Measurements from ENCODE around the gene FKBP7.

Gene FKBP7

GRCh38 chr2:178417916-178418315, 60.5 kb downstream of the FKBP7 start (continued):
- TF ChIP-seq PATZ1 (CRISPR knock-in tag; IDR thresholded peaks at IDR 0.05; ENCODE audit: borderline replicate concordance) (no peak), TSHZ2 (CRISPR knock-in tag; IDR thresholded peaks at IDR 0.05) (no peak), CSDC2 (CRISPR knock-in tag; IDR thresholded peaks at IDR 0.05) (no peak), ZFP30 (CRISPR knock-in tag; IDR thresholded peaks at IDR 0.05) (no peak), ZNF8 (CRISPR knock-in tag; IDR thresholded peaks at IDR 0.05) (no peak), CSRNP3 (CRISPR knock-in tag; IDR thresholded peaks at IDR 0.05) (no peak)

GRCh38 chr2:178415979-178416378, 62.4 kb downstream of the FKBP7 start:
- ATAC-seq: no peak
- TF ChIP-seq ZNF70 (CRISPR knock-in tag; IDR thresholded peaks at IDR 0.05): no peak
- TF ChIP-seq CREB5 (CRISPR knock-in tag; IDR thresholded peaks at IDR 0.05; ENCODE audit: low read depth): no peak
- no peak for TF ChIP-seq GLIS3 (CRISPR knock-in tag; IDR thresholded peaks at IDR 0.05)
- TF ChIP-seq TCF4 (CRISPR knock-in tag; IDR thresholded peaks at IDR 0.05; ENCODE audit: borderline replicate concordance): no peak
- TF ChIP-seq ZFP3 (CRISPR knock-in tag; IDR thresholded peaks at IDR 0.05): no peak
- TF ChIP-seq PPARA (CRISPR knock-in tag; IDR thresholded peaks at IDR 0.05; ENCODE audit: borderline replicate concordance): no peak
- TF ChIP-seq ZC3H10 (CRISPR knock-in tag; IDR thresholded peaks at IDR 0.05): no peak
- TF ChIP-seq ARNTL (CRISPR knock-in tag; IDR thresholded peaks at IDR 0.05; ENCODE audit: borderline replicate concordance, low read depth): no peak
- no peak for TF ChIP-seq ZNF565 (CRISPR knock-in tag; conservative IDR thresholded peaks at IDR 0.05; ENCODE audit: low read depth)

GRCh38 chr2:178414266-178415247, 63.8 kb downstream of the FKBP7 start:
- TF ChIP-seq ZC3H10 (CRISPR knock-in tag; IDR thresholded peaks at IDR 0.05): no peak
- peak; percentile 73; the same call in 1 of the 2 replicates for TF ChIP-seq ZFP3 (CRISPR knock-in tag; IDR thresholded peaks at IDR 0.05)
- TF ChIP-seq ZNF8 (CRISPR knock-in tag; IDR thresholded peaks at IDR 0.05): no peak
- ATAC-seq: peak; percentile 94

Measured in SK-N-SH treated with all-trans-retinoic acid at 6 μM for 48 hours (cell line).